DOHH2 (cell line): ENCODE data around the gene GRK6.

Source experiments
- H3F3A ChIP-seq: fragments of 200-600 bp; sonication (generic), shearing (Covaris generic); 2 replicates; pipeline ENCODE4 v1.6.0; 2016; ENCODE audit warnings: antibody characterized with exemption, mild to moderate bottlenecking; ENCODE audit not compliant: control insufficient read depth, insufficient read depth
- H3K27ac ChIP-seq: fragments of 200-600 bp; sonication (generic); 2 replicates; pipeline ENCODE4 v1.5.1; 2014; ENCODE audit warnings: low read depth, mild to moderate bottlenecking, low read length, moderate library complexity
- H3K27me3 ChIP-seq: fragments of 200-600 bp; sonication (generic); 2 replicates; pipeline ENCODE4 v1.6.1; 2014; ENCODE audit warnings: mild to moderate bottlenecking, low read length, mixed read lengths; ENCODE audit not compliant: control insufficient read depth
- H3K36me3 ChIP-seq: fragments of 200-600 bp; sonication (generic); 2 replicates; pipeline ENCODE4 v1.6.1; 2014; ENCODE audit warnings: mild to moderate bottlenecking, low read length, moderate library complexity, mixed read lengths; ENCODE audit not compliant: control insufficient read depth
- H3K4me1 ChIP-seq: fragments of 200-600 bp; sonication (generic); 2 replicates; pipeline ENCODE4 v1.6.1; 2014; ENCODE audit warnings: mild to moderate bottlenecking, low read length, mixed read lengths; ENCODE audit not compliant: control insufficient read depth
- H3K4me2 ChIP-seq: fragments of 200-600 bp; sonication (generic); 2 replicates; pipeline ENCODE4 v1.6.0; 2014; ENCODE audit warnings: mild to moderate bottlenecking, low read length, moderate library complexity
- H3K4me3 ChIP-seq: fragments of 200-600 bp; sonication (generic); 2 replicates; pipeline ENCODE4 v1.5.1; 2014; ENCODE audit warnings: mild to moderate bottlenecking, low read length, mixed read lengths
- H3K79me2 ChIP-seq: fragments of 200-600 bp; sonication (generic); 2 replicates; pipeline ENCODE4 v1.6.1; 2014; ENCODE audit warnings: mild to moderate bottlenecking, low read length, mixed read lengths; ENCODE audit not compliant: control insufficient read depth
- H3K9me2 ChIP-seq: fragments of 200-600 bp; sonication (generic); replicated peaks from 2 replicates; pipeline ENCODE4 v1.6.1; 2014; ENCODE audit warnings: mild to moderate bottlenecking, low read length, mixed read lengths; ENCODE audit not compliant: control insufficient read depth
- H3K9me3 ChIP-seq: fragments of 200-600 bp; sonication (generic); 2 replicates; pipeline ENCODE4 v1.6.1; 2014; ENCODE audit warnings: antibody characterized with exemption, low read length, mixed read lengths; ENCODE audit not compliant: control insufficient read depth, insufficient read depth
- H4K20me1 ChIP-seq: fragments of 200-600 bp; sonication (generic); 2 replicates; pipeline ENCODE4 v1.6.0; 2014; ENCODE audit warnings: low read depth, mild to moderate bottlenecking, antibody characterized with exemption, low read length, moderate library complexity; ENCODE audit not compliant: control insufficient read depth, insufficient read depth
- CTCF ChIP-seq: fragments of 200-600 bp; sonication (generic); IDR thresholded peaks from one replicate; pipeline ENCODE4 v1.5.1; 2014; ENCODE audit warnings: antibody characterized with exemption, mild to moderate bottlenecking, low read depth, low read length; ENCODE audit not compliant: poor library complexity, severe bottlenecking
- EZH2phosphoT487 ChIP-seq: fragments of 200-600 bp; sonication (generic); IDR thresholded peaks from 2 replicates; pipeline ENCODE4 v1.6.1; 2017; ENCODE audit warnings: borderline replicate concordance, mild to moderate bottlenecking, antibody characterized with exemption, low read length, moderate library complexity, mixed read lengths

GRK6 gene

GRCh38 chr5:177440211-177440989 is 13.9 kb downstream of the GRK6 start:
- peaks cover 11% of the 10 kb centered on the region for H3F3A ChIP-seq
- no peak overlapping the region for H3K27ac ChIP-seq
- no peaks in the 10 kb centered on the region for H3K79me2 ChIP-seq
- no peaks in the 10 kb centered on the region for H3K9me2 ChIP-seq
- no peaks in the 10 kb centered on the region for H4K20me1 ChIP-seq
- H3K4me3 ChIP-seq: no peak overlapping the region
- peaks cover 15% of the 10 kb centered on the region for H3K4me1 ChIP-seq
- H3K27me3 ChIP-seq: peaks cover under 1% of the 10 kb centered on the region; the same call in 1 of the 2 replicates
- H3K36me3 ChIP-seq: peaks cover 68% of the 10 kb centered on the region
- H3K4me2 ChIP-seq: no peak overlapping the region
- TF ChIP-seq CTCF (no peak), EZH2phosphoT487 (no peak)
- no peaks in the 10 kb centered on the region for H3K9me3 ChIP-seq

GRCh38 chr5:177440990-177441780 is 14.7 kb downstream of the GRK6 start:
- Histone ChIP-seq H3F3A (peaks cover 18% of the 10 kb centered on the region), H4K20me1 (no peaks in the 10 kb centered on the region), H3K4me1 (peaks cover 23% of the 10 kb centered on the region), H3K9me2 (no peaks in the 10 kb centered on the region), H3K79me2 (no peaks in the 10 kb centered on the region), H3K27me3 (peaks cover 7% of the 10 kb centered on the region; the same call in 1 of the 2 replicates), H3K4me2 (no peak overlapping the region), H3K9me3 (no peaks in the 10 kb centered on the region), H3K27ac (no peak overlapping the region), H3K4me3 (no peak overlapping the region), H3K36me3 (peaks cover 62% of the 10 kb centered on the region)
- TF ChIP-seq CTCF: no peak
- TF ChIP-seq EZH2phosphoT487: no peak

GRCh38 chr5:177442066-177442826 is 15.8 kb downstream of the GRK6 start:
- Histone ChIP-seq H3K9me3 (no peaks in the 10 kb centered on the region), H3K27ac (no peak overlapping the region), H3K36me3 (peaks cover 52% of the 10 kb centered on the region), H3K27me3 (peaks cover 8% of the 10 kb centered on the region; the same call in 1 of the 2 replicates), H3K9me2 (no peaks in the 10 kb centered on the region), H3F3A (peaks cover 18% of the 10 kb centered on the region), H3K4me1 (peaks cover 26% of the 10 kb centered on the region), H3K4me2 (no peak overlapping the region), H4K20me1 (no peaks in the 10 kb centered on the region), H3K79me2 (no peaks in the 10 kb centered on the region), H3K4me3 (no peak overlapping the region)
- TF ChIP-seq CTCF (no peak), EZH2phosphoT487 (no peak)
